GM21529 (cell line): Measurements from ENCODE around the gene ZNF518B.
A peak's percentile ranks its signal among the peaks of the same experiment; 100 is the strongest.
"Not testable (repeated sequence)": the region's sequence is repeated elsewhere in the genome, so short reads cannot be mapped to it uniquely, and the experiment has no call there.

Experiments used
- ATAC-seq: cut with Tn5 transposase; IDR thresholded peaks from one replicate; pipeline ENCODE4 v1.9.1; 2021; ENCODE audit not compliant: unreplicated experiment

The ZNF518B gene

GRCh38 chr4:10456595-10457254 is 501 bp downstream of the ZNF518B start:
- ATAC-seq: peak; percentile 71

- ATAC-seq: no peak
Measured at GRCh38 chr4:10456260-10456594, 999 bp downstream of the ZNF518B start.

GRCh38 chr4:10455133-10455532 is 2.1 kb downstream of the ZNF518B start:
- no peak for ATAC-seq

GRCh38 chr4:10454726-10455125 is 2.5 kb downstream of the ZNF518B start:
- no peak for ATAC-seq

- ATAC-seq: no peak
Measured at GRCh38 chr4:10454121-10454520, 3.1 kb downstream of the ZNF518B start.

GRCh38 chr4:10448991-10449390 is 8.2 kb downstream of the ZNF518B start:
- ATAC-seq: no peak

- no peak for ATAC-seq
Measured at GRCh38 chr4:10442976-10443375, 14.2 kb downstream of the ZNF518B start.

- no peak for ATAC-seq
Measured at GRCh38 chr4:10441512-10441911, 15.7 kb downstream of the ZNF518B start.

GRCh38 chr4:10438924-10439323 is 18.3 kb downstream of the ZNF518B start:
- peak; percentile 69 for ATAC-seq

GRCh38 chr4:10437735-10438134 is 19.5 kb downstream of the ZNF518B start:
- no peak for ATAC-seq

- not testable (repeated sequence) for ATAC-seq
Measured at GRCh38 chr4:10427680-10428079, 29.5 kb downstream of the ZNF518B start.

- ATAC-seq: no peak
Measured at GRCh38 chr4:10421344-10422055, 35.7 kb downstream of the ZNF518B start.

GRCh38 chr4:10417740-10418139 is 39.5 kb downstream of the ZNF518B start:
- ATAC-seq: no peak

- no peak for ATAC-seq
Measured at GRCh38 chr4:10416441-10416840, 40.8 kb downstream of the ZNF518B start.

GRCh38 chr4:10413177-10413576 is 44.0 kb downstream of the ZNF518B start:
- peak; percentile 90 for ATAC-seq

GRCh38 chr4:10405672-10406071 is 51.6 kb downstream of the ZNF518B start:
- no peak for ATAC-seq

- no peak for ATAC-seq
Measured at GRCh38 chr4:10403633-10404445, 53.4 kb downstream of the ZNF518B start.

- no peak for ATAC-seq
Measured at GRCh38 chr4:10395971-10396580, 61.1 kb downstream of the ZNF518B start.
